OCI-LY1 (cell line): ENCODE results near the gene DLD.
"Not testable (repeated sequence)": the region's sequence is repeated elsewhere in the genome, so short reads cannot be mapped to it uniquely, and the experiment has no call there.

Source experiments
- H2AFZ ChIP-seq: fragments of 200-600 bp; sonication (generic), shearing (Covaris generic); 2 replicates; pipeline ENCODE4 v1.6.0; 2014; ENCODE audit warnings: antibody characterized with exemption, mild to moderate bottlenecking, low read length
- H3F3A ChIP-seq: fragments of 200-600 bp; sonication (generic), shearing (Covaris generic); 2 replicates; pipeline ENCODE4 v1.6.0; 2014; ENCODE audit warnings: mild to moderate bottlenecking, antibody characterized with exemption, low read length, moderate library complexity; ENCODE audit not compliant: insufficient read depth
- H3K27ac ChIP-seq: fragments of 200-600 bp; sonication (generic); 2 replicates; pipeline ENCODE4 v1.5.1; 2014; ENCODE audit warnings: low read length, mixed run types, mild to moderate bottlenecking, low read depth; ENCODE audit not compliant: poor library complexity, severe bottlenecking
- H3K27me3 ChIP-seq: fragments of 200-600 bp; sonication (generic); 2 replicates; pipeline ENCODE4 v1.6.0; 2014; ENCODE audit warnings: antibody characterized with exemption, mild to moderate bottlenecking, low read length, moderate library complexity; ENCODE audit not compliant: insufficient read depth
- H3K36me3 ChIP-seq: fragments of 200-600 bp; sonication (generic); 2 replicates; pipeline ENCODE4 v1.6.1; 2014; ENCODE audit warnings: mild to moderate bottlenecking, antibody characterized with exemption, low read length, moderate library complexity, mixed read lengths; ENCODE audit not compliant: insufficient read depth
- H3K4me1 ChIP-seq: fragments of 200-600 bp; sonication (generic); 2 replicates; pipeline ENCODE4 v1.5.1; 2014; ENCODE audit warnings: mild to moderate bottlenecking, low read length, moderate library complexity; ENCODE audit not compliant: insufficient read depth, severe bottlenecking
- H3K4me2 ChIP-seq: fragments of 200-600 bp; sonication (generic), shearing (Covaris generic); 2 replicates; pipeline ENCODE4 v1.6.1; 2014; ENCODE audit warnings: low read length
- H3K4me3 ChIP-seq: fragments of 200-600 bp; sonication (generic); 2 replicates; pipeline ENCODE4 v1.5.1; 2014; ENCODE audit warnings: low read length, low read depth, mild to moderate bottlenecking, mixed read lengths; ENCODE audit not compliant: poor library complexity, severe bottlenecking
- H3K79me2 ChIP-seq: fragments of 200-600 bp; shearing (Covaris generic); 2 replicates; pipeline ENCODE4 v1.6.1; 2016; ENCODE audit warnings: mixed run types, low read length, mixed read lengths; ENCODE audit not compliant: insufficient read depth
- H3K9ac ChIP-seq: fragments of 200-600 bp; sonication (generic), shearing (Covaris generic); 2 replicates; pipeline ENCODE4 v1.6.1; 2014; ENCODE audit warnings: mild to moderate bottlenecking, low read length, mixed read lengths
- H3K9me2 ChIP-seq: fragments of 200-600 bp; sonication (generic), shearing (Covaris generic); 2 replicates; pipeline ENCODE4 v1.6.1; 2014; ENCODE audit warnings: low read depth, mild to moderate bottlenecking, low read length, mixed read lengths
- H3K9me3 ChIP-seq: fragments of 200-600 bp; shearing (Covaris generic); 2 replicates; pipeline ENCODE4 v1.6.1; 2014; ENCODE audit warnings: low read length, mixed read lengths
- H4K20me1 ChIP-seq: fragments of 200-600 bp; sonication (generic), shearing (Covaris generic); 2 replicates; pipeline ENCODE4 v1.6.0; 2016; ENCODE audit warnings: mild to moderate bottlenecking, low read length; ENCODE audit not compliant: insufficient read depth
- CTCF ChIP-seq: fragments of 200-600 bp; sonication (generic), shearing (Covaris generic); IDR thresholded peaks from 2 replicates; pipeline ENCODE4 v1.5.1; 2017; ENCODE audit warnings: mild to moderate bottlenecking, antibody characterized with exemption, low read length, moderate library complexity, mixed read lengths
- EZH2 ChIP-seq: fragments of 200-600 bp; sonication (generic), shearing (Covaris generic); IDR thresholded peaks from 2 replicates; pipeline ENCODE4 v1.8.0; 2017; ENCODE audit warnings: borderline replicate concordance, mixed run types, mild to moderate bottlenecking, antibody characterized with exemption, low read length, moderate library complexity, mixed read lengths

Gene DLD

GRCh38 chr7:107918948-107919347 is 28.0 kb downstream of the DLD start:
- H3K4me3 ChIP-seq, result no peak overlapping the region
- H3K27me3 ChIP-seq, result no peaks in the 10 kb centered on the region
- H3K4me2 ChIP-seq, result no peak overlapping the region
- no peaks in the 10 kb centered on the region for H3K9me3 ChIP-seq
- H2AFZ ChIP-seq, result no peak overlapping the region
- H3K79me2 ChIP-seq, result no peaks in the 10 kb centered on the region; the same call in 1 of the 2 replicates
- H3K36me3 ChIP-seq, result peaks cover 87% of the 10 kb centered on the region
- TF ChIP-seq CTCF, result no peak
- no peak for TF ChIP-seq EZH2
- H3K4me1 ChIP-seq, result peaks cover 3% of the 10 kb centered on the region
- H3F3A ChIP-seq, result no peaks in the 10 kb centered on the region
- no peaks in the 10 kb centered on the region for H4K20me1 ChIP-seq
- H3K27ac ChIP-seq, result no peak overlapping the region
- no peaks in the 10 kb centered on the region for H3K9me2 ChIP-seq
- no peak overlapping the region for H3K9ac ChIP-seq

DNA sequence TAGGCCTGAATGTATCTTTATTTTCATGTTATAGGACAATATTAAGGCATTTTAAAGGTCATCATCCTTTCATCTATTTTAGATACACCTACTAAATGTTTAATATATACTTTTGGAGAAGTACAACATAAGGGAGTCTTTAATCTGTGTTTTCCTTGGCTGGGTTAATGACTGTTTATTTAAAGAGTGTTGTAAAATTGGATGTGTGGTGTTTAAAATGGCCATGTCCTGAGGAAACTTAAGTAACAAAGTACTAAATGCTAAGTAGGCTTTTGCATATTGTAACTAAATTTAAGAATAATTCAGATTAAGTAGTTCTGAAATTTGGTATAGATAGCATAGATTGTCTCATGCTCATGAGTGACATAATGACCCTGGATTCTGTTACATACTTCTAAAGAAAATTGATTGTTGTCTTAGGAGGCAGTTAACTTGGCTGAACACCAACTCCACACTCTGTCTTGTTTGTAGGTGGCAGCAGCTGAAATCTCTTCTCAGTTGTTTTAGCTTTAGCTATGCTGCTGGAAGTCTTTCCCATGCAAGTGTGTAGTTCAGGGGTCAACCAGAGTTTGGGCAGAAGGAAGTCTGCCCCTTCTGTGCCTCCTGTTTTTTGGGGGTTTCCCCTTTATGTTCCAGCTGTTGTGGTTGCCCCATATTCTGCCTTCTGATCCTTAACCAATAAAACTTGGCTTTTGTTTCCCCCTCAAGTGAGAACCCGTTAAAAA is 29.2 kb downstream of the DLD start:
- H3K27me3 ChIP-seq, result no peaks in the 10 kb centered on the region
- TF ChIP-seq EZH2 (no peak), CTCF (no peak)
- H3K9ac ChIP-seq, result no peak overlapping the region
- peaks cover 10% of the 10 kb centered on the region for H3K4me1 ChIP-seq
- no peaks in the 10 kb centered on the region for H3K9me2 ChIP-seq
- H3K4me2 ChIP-seq, result no peak overlapping the region
- no peaks in the 10 kb centered on the region for H3K79me2 ChIP-seq
- H4K20me1 ChIP-seq, result no peaks in the 10 kb centered on the region
- no peaks in the 10 kb centered on the region for H3F3A ChIP-seq
- H3K9me3 ChIP-seq, result no peaks in the 10 kb centered on the region
- no peak overlapping the region for H2AFZ ChIP-seq
- no peak overlapping the region for H3K4me3 ChIP-seq
- peaks cover 90% of the 10 kb centered on the region for H3K36me3 ChIP-seq
- H3K27ac ChIP-seq, result no peak overlapping the region

GRCh38 chr7:107921826-107922225 is 30.8 kb downstream of the DLD start:
- H3F3A ChIP-seq, H2AFZ ChIP-seq, H3K79me2 ChIP-seq, H3K4me2 ChIP-seq, H3K9me3 ChIP-seq, H3K4me3 ChIP-seq, H3K27me3 ChIP-seq, H3K9ac ChIP-seq, H3K4me1 ChIP-seq, H3K27ac ChIP-seq, H4K20me1 ChIP-seq, H3K9me2 ChIP-seq: not testable (repeated sequence)
- peaks cover 88% of the 10 kb centered on the region for H3K36me3 ChIP-seq

DNA sequence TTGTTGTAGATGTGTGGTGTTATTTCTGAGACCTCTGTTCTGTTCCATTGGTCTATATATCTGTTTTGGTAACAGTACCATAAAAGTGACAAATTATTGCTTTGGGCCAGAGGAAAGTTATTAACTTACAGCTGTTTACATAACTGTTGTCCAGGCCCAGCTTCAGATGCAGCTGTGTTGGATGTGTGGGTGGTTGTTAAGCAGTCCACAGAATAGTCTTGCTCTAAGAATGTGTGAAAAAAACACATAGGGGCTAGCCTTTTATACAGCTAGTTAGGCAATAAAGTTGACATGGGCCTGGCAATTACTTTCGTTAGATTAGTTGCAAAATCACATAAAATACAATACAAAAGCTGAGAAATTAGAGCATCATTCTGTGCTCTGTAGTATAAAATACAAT is 31.9 kb downstream of the DLD start:
- Histone ChIP-seq H2AFZ (no peak overlapping the region), H3K9ac (no peak overlapping the region), H3K4me1 (peaks cover 10% of the 10 kb centered on the region), H3F3A (no peaks in the 10 kb centered on the region), H3K9me3 (no peaks in the 10 kb centered on the region), H3K79me2 (no peaks in the 10 kb centered on the region), H3K4me3 (no peak overlapping the region), H4K20me1 (no peaks in the 10 kb centered on the region), H3K9me2 (no peaks in the 10 kb centered on the region), H3K4me2 (no peak overlapping the region), H3K27ac (no peak overlapping the region), H3K27me3 (no peaks in the 10 kb centered on the region), H3K36me3 (peaks cover 85% of the 10 kb centered on the region)
- TF ChIP-seq CTCF (no peak), EZH2 (no peak)
